CD4-positive, alpha-beta memory T cell (primary cell): ENCODE data around the gene CACNG6. TPM values are rescaled to one million over a fixed set of nuclear protein-coding genes. Genes with fewer than 3 reads are reported as not detected.

ENCODE experiments used
- CTCF ChIA-PET: fragments of 350-600 bp; sonication (Branson Sonifier 250); formaldehyde crosslinking; loops from one replicate; lab custom pipeline; 2021; ENCODE audit warnings: inconsistent platforms; ENCODE audit not compliant: partially characterized antibody; lab: Charles Lee
- POLR2A ChIA-PET: fragments of 350-600 bp; sonication (Branson Sonifier 250); formaldehyde crosslinking; loops from one replicate; lab custom pipeline; 2021; ENCODE audit not compliant: partially characterized antibody; lab: Charles Lee
- DNase-seq, 5 donors: peaks; one replicate each; pipeline versions ENCODE4 v3.0.0 to v3.0.0-alpha.2; 2020 to 2022; ENCODE audit warnings: mixed read lengths in 1 of 5
- H3K27ac ChIP-seq: one replicate; pipeline ENCODE4 v1.7.0; 2013; ENCODE audit warnings: low read depth, low read length
- H3K27me3 ChIP-seq: 2 replicates; pipeline ENCODE4 v1.7.0; 2013; ENCODE audit warnings: mild to moderate bottlenecking, low read length, moderate library complexity; ENCODE audit not compliant: insufficient read depth
- H3K36me3 ChIP-seq: 2 replicates; pipeline ENCODE4 v1.7.0; 2013; ENCODE audit warnings: mild to moderate bottlenecking, low read length, moderate library complexity; ENCODE audit not compliant: insufficient read depth
- H3K4me1 ChIP-seq: 2 replicates; pipeline ENCODE4 v1.7.0; 2013; ENCODE audit warnings: mild to moderate bottlenecking, low read length, moderate library complexity; ENCODE audit not compliant: insufficient read depth
- H3K4me3 ChIP-seq, 2 donors: one replicate each; pipeline ENCODE4 v1.7.0; 2013; ENCODE audit warnings: low read length in 2 of 2, mild to moderate bottlenecking in 1 of 2
- H3K9me3 ChIP-seq, 2 donors: one replicate each; pipeline ENCODE4 v1.7.0; 2013; ENCODE audit warnings: low read length in 2 of 2, control low read depth in 1 of 2; ENCODE audit not compliant: control insufficient read depth in 1 of 2
- H3K27ac Mint-ChIP-seq, 7 donors: one replicate each; pipeline ENCODE4 v1.8.0; 2020 to 2021; ENCODE audit warnings: mixed read lengths in 7 of 7, mild to moderate bottlenecking in 6 of 7, inconsistent platforms in 3 of 7, moderate library complexity in 3 of 7
- H3K27me3 Mint-ChIP-seq, 2 donors: one replicate each; pipeline ENCODE4 v1.8.0; 2020 to 2021; ENCODE audit warnings: mixed read lengths in 2 of 2
- H3K36me3 Mint-ChIP-seq, 2 donors: one replicate each; pipeline ENCODE4 v1.8.0; 2020 to 2021; ENCODE audit warnings: mixed read lengths in 2 of 2, inconsistent platforms in 1 of 2, mild to moderate bottlenecking in 1 of 2
- H3K4me1 Mint-ChIP-seq, 4 donors: one replicate each; pipeline ENCODE4 v1.8.0; 2020 to 2021; ENCODE audit warnings: mixed read lengths in 4 of 4, mild to moderate bottlenecking in 1 of 4
- H3K4me3 Mint-ChIP-seq, 8 donors: one replicate each; pipeline ENCODE4 v1.8.0; 2020 to 2021; ENCODE audit warnings: mixed read lengths in 8 of 8, mild to moderate bottlenecking in 7 of 8, moderate library complexity in 6 of 8, inconsistent platforms in 3 of 8
- H3K9me3 Mint-ChIP-seq, 8 donors: one replicate each; pipeline ENCODE4 v1.8.0; 2020 to 2021; ENCODE audit warnings: mixed read lengths in 8 of 8, mild to moderate bottlenecking in 5 of 8, inconsistent platforms in 3 of 8, moderate library complexity in 1 of 8
- intact Hi-C: fragments of 100-400 bp; cut with micrococcal nuclease; formaldehyde crosslinking; loops from one replicate; pipeline ENCODE4 v1.15.1; 2023
- polyA plus RNA-seq, 2 donors: library from polyadenylated mRNA; unstranded; fragments of 300-500 nt; fragmentation: Illumina TruSeq; gene quantifications; one replicate each; pipeline ENCODE4 v1.2.3, GENCODE V29; 2021
- total RNA-seq, 2 experiments: library from RNA; stranded (reverse); gene quantifications; one replicate each; pipeline ENCODE4 v1.2.3, GENCODE V29; 2021

CACNG6 gene
- total and polyA plus RNA-seq, 4 experiments from 2014 or later = not detected

GRCh38 chr19:54021932-54022331, 30.5 kb downstream of the CACNG6 start:
- DNase-seq = no peak
- Mint-ChIP-seq H3K36me3 (no peaks in the 10 kb centered on the region), H3K4me3 (no peak overlapping the region), H3K27me3 (peaks cover 22 to 39% of the 10 kb centered on the region in 2 donors), H3K9me3 (peaks cover 0 to 4% (median 0%) of the 10 kb centered on the region in 8 donors), H3K27ac (no peak overlapping the region), H3K4me1 (peaks cover 0 to 8% (median 2%) of the 10 kb centered on the region in 4 donors)
- ChIA-PET POLR2A (interaction anchor here (0.6 kb wide), 1 partner anchor 93 kb away, joined by 3 read pairs; no protein-coding TSS in a partner anchor), CTCF (interaction anchor here (1.0 to 10.2 kb wide), 3 partner anchors 8 to 232 kb away, joined by 3 to 97 read pairs (median 25); no protein-coding TSS in a partner anchor)
- H3K9me3 ChIP-seq = no peaks in the 10 kb centered on the region
- H3K36me3 ChIP-seq = no peaks in the 10 kb centered on the region
- H3K27me3 ChIP-seq = no peaks in the 10 kb centered on the region
- H3K27ac ChIP-seq = no peak overlapping the region
- intact Hi-C loops = loop anchor here (5.0 to 10.0 kb wide), 3 partner anchors 117 to 825 kb away; partner anchors contain the start of gene CACNG7
- peaks cover 5% of the 10 kb centered on the region for H3K4me1 ChIP-seq
- no peak overlapping the region for H3K4me3 ChIP-seq

GRCh38 chr19:54023191-54023590, 31.8 kb downstream of the CACNG6 start:
- Mint-ChIP-seq H3K4me3 (no peak overlapping the region), H3K4me1 (peaks cover 0 to 8% (median 2%) of the 10 kb centered on the region in 4 donors), H3K9me3 (peaks cover 0 to 4% (median 0%) of the 10 kb centered on the region in 8 donors), H3K27me3 (peaks cover 16 to 33% of the 10 kb centered on the region in 2 donors), H3K36me3 (no peaks in the 10 kb centered on the region), H3K27ac (peak overlapping the region in 1 of 7 donors; percentile 29)
- Histone ChIP-seq H3K9me3 (no peaks in the 10 kb centered on the region), H3K4me3 (no peak overlapping the region), H3K36me3 (no peaks in the 10 kb centered on the region), H3K4me1 (peaks cover 5% of the 10 kb centered on the region), H3K27me3 (no peaks in the 10 kb centered on the region), H3K27ac (no peak overlapping the region)
- ChIA-PET CTCF (interaction anchor here (0.9 to 10.2 kb wide), 13 partner anchors 9 to 249 kb away, joined by 3 to 97 read pairs (median 6); no protein-coding TSS in a partner anchor), POLR2A (no interaction called here)
- intact Hi-C loops = loop anchor here (5.0 to 10.0 kb wide), 3 partner anchors 118 to 826 kb away; partner anchors contain the start of gene CACNG7
- DNase-seq = no peak

GRCh38 chr19:54024660-54025059, 33.2 kb downstream of the CACNG6 start:
- intact Hi-C loops = loop anchor here (1.0 to 10.0 kb wide), 5 partner anchors 120 to 827 kb away; partner anchors contain the start of gene CACNG7
- peaks cover 5% of the 10 kb centered on the region for H3K4me1 ChIP-seq
- no peaks in the 10 kb centered on the region for H3K36me3 ChIP-seq
- Mint-ChIP-seq H3K27ac (no peak overlapping the region), H3K27me3 (peaks cover 18 to 39% of the 10 kb centered on the region in 2 donors), H3K4me1 (peaks cover 0 to 8% (median 2%) of the 10 kb centered on the region in 4 donors), H3K9me3 (peaks cover 0 to 4% (median 0%) of the 10 kb centered on the region in 8 donors), H3K4me3 (no peak overlapping the region), H3K36me3 (no peaks in the 10 kb centered on the region)
- DNase-seq = no peak
- no peak overlapping the region for H3K4me3 ChIP-seq
- POLR2A ChIA-PET = no interaction called here
- H3K9me3 ChIP-seq = no peaks in the 10 kb centered on the region
- CTCF ChIA-PET = interaction anchor here (0.7 to 10.2 kb wide), 13 partner anchors 8 to 1030 kb away, joined by 3 to 97 read pairs (median 4); no protein-coding TSS in a partner anchor
- no peaks in the 10 kb centered on the region for H3K27me3 ChIP-seq
- no peak overlapping the region for H3K27ac ChIP-seq

- Mint-ChIP-seq H3K4me3 (no peak overlapping the region), H3K36me3 (no peaks in the 10 kb centered on the region), H3K9me3 (peaks cover 0 to 4% (median 0%) of the 10 kb centered on the region in 8 donors), H3K27ac (no peak overlapping the region), H3K27me3 (peaks cover 21 to 39% of the 10 kb centered on the region in 2 donors), H3K4me1 (peaks cover 0 to 8% (median 5%) of the 10 kb centered on the region in 4 donors)
- CTCF ChIA-PET = interaction anchor here (1.7 to 10.2 kb wide), 3 partner anchors 9 to 236 kb away, joined by 6 to 97 read pairs (median 6); no protein-coding TSS in a partner anchor
- Histone ChIP-seq H3K36me3 (no peaks in the 10 kb centered on the region), H3K4me3 (no peak overlapping the region), H3K9me3 (no peaks in the 10 kb centered on the region), H3K27ac (no peak overlapping the region), H3K4me1 (peaks cover 5% of the 10 kb centered on the region), H3K27me3 (no peaks in the 10 kb centered on the region)
- POLR2A ChIA-PET = interaction anchor here (0.6 kb wide), 1 partner anchor 158 kb away, joined by 3 read pairs; no protein-coding TSS in a partner anchor
- DNase-seq = no peak
- intact Hi-C loops = loop anchor here (10.0 kb wide), 1 partner anchor 122 kb away; the partner anchor contains the start of gene CACNG7
These were observed 35.2 kb downstream of the CACNG6 start for GRCh38 chr19:54026656-54027055.

- Mint-ChIP-seq H3K4me1 (peaks cover 0 to 4% (median 1%) of the 10 kb centered on the region in 4 donors), H3K4me3 (no peak overlapping the region), H3K27me3 (peaks cover 19 to 27% of the 10 kb centered on the region in 2 donors), H3K27ac (no peak overlapping the region), H3K9me3 (peaks cover 0 to 4% (median 0%) of the 10 kb centered on the region in 8 donors), H3K36me3 (no peaks in the 10 kb centered on the region)
- ChIA-PET POLR2A (no interaction called here), CTCF (interaction anchor here (1.2 to 10.2 kb wide), 9 partner anchors 9 to 257 kb away, joined by 4 to 97 read pairs (median 6); partner anchors contain the start of gene MYADM)
- Histone ChIP-seq H3K4me1 (no peaks in the 10 kb centered on the region), H3K9me3 (no peaks in the 10 kb centered on the region), H3K27me3 (no peaks in the 10 kb centered on the region), H3K4me3 (no peak overlapping the region), H3K36me3 (no peaks in the 10 kb centered on the region), H3K27ac (no peak overlapping the region)
- no peak for DNase-seq
- intact Hi-C loops = loop anchor here (10.0 kb wide), 1 partner anchor 124 kb away; the partner anchor contains the start of gene CACNG7
These were observed 37.9 kb downstream of the CACNG6 start for GRCh38 chr19:54029301-54029700.

- H3K4me3 Mint-ChIP-seq = no peak overlapping the region
- intact Hi-C loops = loop anchor here (1.0 to 10.0 kb wide), 2 partner anchors 125 to 188 kb away; partner anchors contain the start of gene CACNG7
- H3K9me3 Mint-ChIP-seq = no peaks in the 10 kb centered on the region
- Histone ChIP-seq H3K4me1 (no peaks in the 10 kb centered on the region), H3K27me3 (no peaks in the 10 kb centered on the region), H3K27ac (no peak overlapping the region), H3K4me3 (no peak overlapping the region), H3K9me3 (no peaks in the 10 kb centered on the region), H3K36me3 (no peaks in the 10 kb centered on the region)
- DNase-seq = peak; percentile 28 to 47 (median 40)
- ChIA-PET CTCF (interaction anchor here (0.7 to 10.2 kb wide), 14 partner anchors 8 to 258 kb away, joined by 3 to 97 read pairs (median 4); partner anchors contain the start of gene MYADM), POLR2A (no interaction called here)
- H3K27me3 Mint-ChIP-seq = peaks cover 17 to 22% of the 10 kb centered on the region in 2 donors
- H3K27ac Mint-ChIP-seq = no peak overlapping the region
- peaks cover 0 to 4% (median under 1%) of the 10 kb centered on the region in 4 donors for H3K4me1 Mint-ChIP-seq
- no peaks in the 10 kb centered on the region for H3K36me3 Mint-ChIP-seq
These were observed 38.6 kb downstream of the CACNG6 start for GRCh38 chr19:54029930-54030490.
